ENCODE results near the gene NAGPA. TPM values are rescaled to one million over a fixed set of nuclear protein-coding genes. Genes with fewer than 3 reads are reported as not detected.

The NAGPA gene
- total RNA-seq, 4 donors from 2014 or later: 27.6 to 85.1 (median 45.1) TPM

DNA sequence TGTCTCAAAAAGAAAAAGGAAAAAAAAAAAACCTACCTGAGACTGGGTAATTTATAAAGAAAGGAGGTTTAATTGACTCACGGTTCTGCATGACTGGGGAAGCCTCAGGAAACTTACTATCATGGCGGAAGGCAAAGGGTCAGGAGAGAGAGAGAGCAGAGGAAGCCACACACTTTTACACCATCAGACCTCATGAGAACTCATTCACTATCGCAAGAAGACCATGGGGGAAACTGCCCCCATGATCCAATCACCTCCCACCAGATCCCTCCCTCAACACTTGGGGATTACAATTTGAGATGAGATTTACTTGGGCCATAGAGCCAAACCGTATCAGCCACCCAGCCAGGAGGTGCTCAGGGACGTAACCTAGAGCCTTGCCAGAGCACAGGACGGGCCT, 20.8 kb downstream of the NAGPA start:
- TF ChIP-seq, protein P1, sequence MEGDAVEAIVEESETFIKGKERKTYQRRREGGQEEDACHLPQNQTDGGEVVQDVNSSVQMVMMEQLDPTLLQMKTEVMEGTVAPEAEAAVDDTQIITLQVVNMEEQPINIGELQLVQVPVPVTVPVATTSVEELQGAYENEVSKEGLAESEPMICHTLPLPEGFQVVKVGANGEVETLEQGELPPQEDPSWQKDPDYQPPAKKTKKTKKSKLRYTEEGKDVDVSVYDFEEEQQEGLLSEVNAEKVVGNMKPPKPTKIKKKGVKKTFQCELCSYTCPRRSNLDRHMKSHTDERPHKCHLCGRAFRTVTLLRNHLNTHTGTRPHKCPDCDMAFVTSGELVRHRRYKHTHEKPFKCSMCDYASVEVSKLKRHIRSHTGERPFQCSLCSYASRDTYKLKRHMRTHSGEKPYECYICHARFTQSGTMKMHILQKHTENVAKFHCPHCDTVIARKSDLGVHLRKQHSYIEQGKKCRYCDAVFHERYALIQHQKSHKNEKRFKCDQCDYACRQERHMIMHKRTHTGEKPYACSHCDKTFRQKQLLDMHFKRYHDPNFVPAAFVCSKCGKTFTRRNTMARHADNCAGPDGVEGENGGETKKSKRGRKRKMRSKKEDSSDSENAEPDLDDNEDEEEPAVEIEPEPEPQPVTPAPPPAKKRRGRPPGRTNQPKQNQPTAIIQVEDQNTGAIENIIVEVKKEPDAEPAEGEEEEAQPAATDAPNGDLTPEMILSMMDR (IDR thresholded peaks at IDR 0.05): no peak
- no peak for TF ChIP-seq POLR2A (IDR thresholded peaks at IDR 0.05)
- intact Hi-C loops (cut with DNase I; ENCODE audit: low total_unique reads): no loop called here
- no peak overlapping the region for H3K4me3 ChIP-seq (ENCODE audit: low read depth, poor library complexity, severe bottlenecking)
- DNase-seq (ENCODE audit: low spot score in 2 of 2): no peak
- WGBS, 2 donors: 76 to 78% methylated on average over 6 of the region's 6 CpGs

DNA sequence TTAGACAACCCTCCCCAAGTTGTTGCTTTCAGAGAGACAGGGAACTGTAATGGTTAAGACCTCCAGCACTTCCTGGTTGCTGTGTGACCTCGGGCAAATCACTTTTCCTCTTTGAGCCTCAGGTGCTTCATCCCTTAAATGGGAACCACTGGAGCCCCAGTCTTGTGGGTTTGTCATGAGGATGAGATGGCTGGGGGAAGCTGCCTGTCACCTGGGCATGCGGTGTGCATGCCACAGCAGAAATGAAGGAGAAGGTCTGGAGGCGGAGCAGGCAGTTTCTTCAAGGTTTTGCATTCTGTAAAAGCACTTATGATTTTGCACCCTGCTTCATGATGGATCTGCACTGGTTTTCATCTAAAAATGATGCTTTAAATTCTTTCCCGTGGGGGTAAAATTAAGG, 22.1 kb downstream of the NAGPA start:
- WGBS, 2 donors: 69 to 73% methylated on average over 4 of the region's 4 CpGs
- intact Hi-C loops (cut with DNase I; ENCODE audit: low total_unique reads): no loop called here
- H3K4me3 ChIP-seq (ENCODE audit: low read depth, poor library complexity, severe bottlenecking): no peak overlapping the region
- TF ChIP-seq, protein P1 (IDR thresholded peaks at IDR 0.05): no peak
- TF ChIP-seq POLR2A (IDR thresholded peaks at IDR 0.05): no peak
- DNase-seq (ENCODE audit: low spot score in 2 of 2): no peak

DNA sequence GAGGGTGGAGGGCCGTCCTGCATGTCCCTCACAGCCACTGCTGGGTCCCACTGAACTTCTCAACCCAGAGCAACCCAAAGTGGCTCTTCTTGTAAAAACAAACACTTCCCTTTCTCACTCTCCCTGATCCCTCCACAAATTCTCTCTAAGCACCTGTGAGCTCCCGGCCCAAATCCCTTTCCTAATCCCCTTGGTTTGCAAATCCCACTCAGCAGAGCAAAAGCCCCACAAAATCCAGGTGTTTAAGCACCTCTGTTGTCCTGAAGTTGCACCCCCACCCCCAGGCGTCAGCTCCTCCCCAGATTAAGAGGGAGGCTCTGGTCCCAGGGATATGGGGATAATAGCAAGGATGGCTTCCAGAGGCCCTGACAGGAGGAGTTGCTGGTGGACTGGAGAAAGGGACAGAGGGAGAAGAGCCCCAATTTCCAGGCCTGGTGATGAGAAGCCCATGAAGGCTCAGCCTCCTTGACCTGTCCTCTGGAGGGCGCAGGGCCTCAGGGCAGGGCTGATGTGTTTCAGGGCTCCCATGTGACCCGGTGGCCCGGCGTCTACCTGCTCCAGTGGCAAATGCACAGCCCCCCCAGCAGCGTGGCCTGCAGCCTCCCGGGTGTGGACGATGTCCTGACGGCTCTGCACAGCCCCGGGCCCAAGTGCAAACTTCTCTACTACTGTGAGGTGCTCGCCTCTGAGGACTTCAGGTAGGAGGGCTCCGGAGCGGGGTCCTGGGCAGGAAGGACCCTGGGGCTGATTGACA, 23.0 kb downstream of the NAGPA start:
- intact Hi-C loops (cut with DNase I; ENCODE audit: low total_unique reads): no loop called here
- WGBS, 2 donors: 60 to 69% methylated on average over 4 to 15 of the region's 15 CpGs
- TF ChIP-seq, protein P1 (IDR thresholded peaks at IDR 0.05): no peak
- no peak for TF ChIP-seq POLR2A (IDR thresholded peaks at IDR 0.05)
- no peak for DNase-seq (ENCODE audit: low spot score in 2 of 2)
- H3K4me3 ChIP-seq (ENCODE audit: low read depth, poor library complexity, severe bottlenecking): no peak overlapping the region

DNA sequence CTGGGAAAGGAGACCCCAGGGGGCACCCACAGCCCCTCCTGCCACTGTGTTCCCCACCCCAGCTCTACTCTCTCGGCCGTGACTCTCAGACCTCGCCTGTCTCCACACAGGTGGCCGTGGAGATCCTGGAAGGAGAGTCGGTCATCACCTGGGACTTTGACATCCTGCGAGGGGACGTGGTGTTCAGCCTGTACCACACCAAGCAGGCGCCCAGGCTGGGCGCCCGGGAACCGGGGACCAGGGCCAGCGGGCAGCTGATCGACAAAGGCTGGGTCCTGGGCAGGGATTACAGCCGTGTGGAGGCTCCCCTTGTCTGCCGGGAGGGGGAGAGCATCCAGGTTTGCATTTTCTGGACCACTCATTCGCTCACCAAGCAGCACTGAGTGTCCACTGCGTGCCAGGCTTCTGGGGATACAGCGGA, 25.4 kb downstream of the NAGPA start:
- intact Hi-C loops (cut with DNase I; ENCODE audit: low total_unique reads): loop anchor here (5.0 kb wide), 1 partner anchor 1206 kb away; no protein-coding TSS in a partner anchor
- TF ChIP-seq, protein P1 (IDR thresholded peaks at IDR 0.05): no peak
- no peak for TF ChIP-seq POLR2A (IDR thresholded peaks at IDR 0.05)
- 88 to 93% methylated on average over 11 to 15 of the region's 18 CpGs for WGBS, 2 donors
- DNase-seq (ENCODE audit: low spot score in 2 of 2): no peak
- H3K4me3 ChIP-seq (ENCODE audit: low read depth, poor library complexity, severe bottlenecking): no peak overlapping the region

DNA sequence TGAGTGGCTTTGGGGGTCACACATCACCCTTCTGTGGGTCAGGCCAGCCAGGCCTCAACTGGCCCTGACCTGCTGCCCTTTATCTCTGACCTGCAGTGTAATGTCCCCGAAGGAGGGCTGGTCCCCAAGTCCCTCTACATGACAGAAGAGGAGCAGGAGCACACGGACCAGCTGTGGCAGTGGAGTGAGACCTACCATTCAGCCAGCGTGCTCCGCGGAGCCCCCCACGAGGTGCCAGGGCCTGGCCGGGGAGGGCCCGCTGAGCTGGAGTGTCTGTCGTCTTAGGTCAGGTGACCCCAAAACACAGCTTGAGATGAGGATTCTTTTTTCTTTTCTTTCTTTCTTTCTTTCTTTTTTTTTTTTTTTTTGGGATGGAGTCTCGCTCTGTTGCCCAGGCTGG, 26.5 kb downstream of the NAGPA start:
- DNase-seq (ENCODE audit: low spot score in 2 of 2): no peak
- intact Hi-C loops (cut with DNase I; ENCODE audit: low total_unique reads): loop anchor here (5.0 kb wide), 1 partner anchor 1205 kb away; no protein-coding TSS in a partner anchor
- 91 to 94% methylated on average over 10 of the region's 10 CpGs for WGBS, 2 donors
- H3K4me3 ChIP-seq (ENCODE audit: low read depth, poor library complexity, severe bottlenecking): no peak overlapping the region
- no peak for TF ChIP-seq POLR2A (IDR thresholded peaks at IDR 0.05)
- TF ChIP-seq, protein P1 (IDR thresholded peaks at IDR 0.05): no peak

All from lower leg skin (tissue), 4 donors.